NT2/D1 (cell line): ENCODE measurements around the gene ACER3.

Experiments
- SUZ12 ChIP-seq: IDR thresholded peaks from 2 replicates; pipeline ENCODE4 v1.6.1; 2011; ENCODE audit not compliant: insufficient read length, insufficient read depth; ENCODE audit errors: extremely low read depth
- YY1 ChIP-seq: IDR thresholded peaks from 2 replicates; pipeline ENCODE4 v1.6.1; 2011; ENCODE audit not compliant: insufficient read length, insufficient read depth
- ZNF274 ChIP-seq: IDR thresholded peaks from 2 replicates; pipeline ENCODE4 v1.6.1; 2011; ENCODE audit warnings: mild to moderate bottlenecking, low read depth, low read length

- TF ChIP-seq YY1: no peak
- TF ChIP-seq SUZ12: no peak
- TF ChIP-seq ZNF274: no peak
These were observed 46.3 kb upstream of the ACER3 start for GRCh38 chr11:76814414-76814813.
